GM19240 (cell line): ENCODE results near the gene NARS2.
"Not testable (repeated sequence)": the region's sequence is repeated elsewhere in the genome, so short reads cannot be mapped to it uniquely, and the experiment has no call there.

Source experiments
- DNase-seq: peaks from one replicate; pipeline ENCODE4 v3.0.0; 2011; ENCODE audit warnings: low spot score; ENCODE audit not compliant: insufficient read length

The NARS2 gene

GRCh38 chr11:78547931-78548705 is 26.5 kb downstream of the NARS2 start:
- DNase-seq = no peak

- DNase-seq = no peak
Measured at GRCh38 chr11:78542007-78542406, 32.7 kb downstream of the NARS2 start.

- DNase-seq = no peak
Measured at GRCh38 chr11:78541537-78541936, 33.1 kb downstream of the NARS2 start.

GRCh38 chr11:78540256-78540655 is 34.4 kb downstream of the NARS2 start:
- DNase-seq = no peak

GRCh38 chr11:78539506-78539905 is 35.2 kb downstream of the NARS2 start:
- no peak for DNase-seq

GRCh38 chr11:78536933-78537332 is 37.7 kb downstream of the NARS2 start:
- no peak for DNase-seq

GRCh38 chr11:78535920-78536319 is 38.7 kb downstream of the NARS2 start:
- no peak for DNase-seq

GRCh38 chr11:78535027-78535426 is 39.6 kb downstream of the NARS2 start:
- DNase-seq = no peak

- peak; percentile 12 for DNase-seq
Measured at GRCh38 chr11:78533399-78533798, 41.3 kb downstream of the NARS2 start.

- DNase-seq = no peak
Measured at GRCh38 chr11:78532991-78533390, 41.7 kb downstream of the NARS2 start.

- DNase-seq = no peak
Measured at GRCh38 chr11:78526497-78527146, 48.0 kb downstream of the NARS2 start.

GRCh38 chr11:78525720-78526119 is 48.9 kb downstream of the NARS2 start:
- DNase-seq = no peak

GRCh38 chr11:78520230-78520629 is 54.4 kb downstream of the NARS2 start:
- DNase-seq = no peak

- no peak for DNase-seq
Measured at GRCh38 chr11:78516281-78516680, 58.4 kb downstream of the NARS2 start.

- DNase-seq = no peak
Measured at GRCh38 chr11:78514922-78515502, 59.7 kb downstream of the NARS2 start.

- DNase-seq = not testable (repeated sequence)
Measured at GRCh38 chr11:78513085-78513484, 61.6 kb downstream of the NARS2 start.

- no peak for DNase-seq
Measured at GRCh38 chr11:78510597-78510996, 64.1 kb downstream of the NARS2 start.

- no peak for DNase-seq
Measured at GRCh38 chr11:78510025-78510596, 64.6 kb downstream of the NARS2 start.

GRCh38 chr11:78504708-78505107 is 70.0 kb downstream of the NARS2 start:
- no peak for DNase-seq

- DNase-seq = no peak
Measured at GRCh38 chr11:78504181-78504580, 70.5 kb downstream of the NARS2 start.

GRCh38 chr11:78499971-78500370 is 74.7 kb downstream of the NARS2 start:
- no peak for DNase-seq

- no peak for DNase-seq
Measured at GRCh38 chr11:78497293-78497692, 77.4 kb downstream of the NARS2 start.
